ENCODE measurements around the gene PDZD2. TPM values are rescaled to one million over a fixed set of nuclear protein-coding genes. Genes with fewer than 3 reads are reported as not detected.

The PDZD2 gene
- total RNA-seq, 1 donor from 2014 or later = 6.7 TPM

DNA sequence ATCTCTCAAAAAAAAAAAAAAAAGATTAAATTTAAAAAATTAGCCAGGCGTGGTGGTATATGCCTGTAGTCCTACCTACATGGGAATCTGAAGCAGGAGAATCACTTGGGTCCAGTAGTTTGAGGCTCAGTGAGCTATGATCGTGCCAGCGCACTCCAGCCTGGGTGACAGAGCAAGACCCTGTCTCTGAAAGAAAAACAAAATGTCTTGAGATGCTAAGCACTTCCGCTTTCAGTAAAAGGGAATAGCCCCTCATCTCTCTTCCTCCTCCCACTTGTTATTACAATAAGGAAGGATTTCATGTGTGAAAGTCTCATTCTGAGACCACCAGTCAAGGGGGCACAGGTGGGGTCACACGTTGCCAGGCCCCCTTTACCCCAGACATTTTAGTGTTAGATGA, 455.8 kb downstream of the PDZD2 start:
- H3K27me3 ChIP-seq (ENCODE audit: control insufficient read depth, insufficient read depth, low read length) = no peaks in the 10 kb centered on the region
- no peak for TF ChIP-seq CTCF (IDR thresholded peaks at IDR 0.05; ENCODE audit: insufficient read depth, low read length, poor library complexity, severe bottlenecking)
- peaks cover 2% of the 10 kb centered on the region for H3K36me3 ChIP-seq (ENCODE audit: control insufficient read depth, insufficient read depth, low read length)
- no peak for DNase-seq (ENCODE audit: low read depth)
- H3K4me3 ChIP-seq (ENCODE audit: low read depth, low read length) = no peak overlapping the region

GRCh38 chr5:32095261-32095671, 456.3 kb downstream of the PDZD2 start:
- Histone ChIP-seq H3K27me3 (ENCODE audit: control insufficient read depth, insufficient read depth, low read length) (no peaks in the 10 kb centered on the region), H3K4me3 (ENCODE audit: low read depth, low read length) (no peak overlapping the region), H3K36me3 (ENCODE audit: control insufficient read depth, insufficient read depth, low read length) (peaks cover 3% of the 10 kb centered on the region)
- no peak for DNase-seq (ENCODE audit: low read depth)
- no peak for TF ChIP-seq CTCF (IDR thresholded peaks at IDR 0.05; ENCODE audit: insufficient read depth, low read length, poor library complexity, severe bottlenecking)

GRCh38 chr5:32096891-32097595, 458.1 kb downstream of the PDZD2 start:
- no peak overlapping the region for H3K4me3 ChIP-seq (ENCODE audit: low read depth, low read length)
- no peak for DNase-seq (ENCODE audit: low read depth)
- peaks cover 3% of the 10 kb centered on the region for H3K36me3 ChIP-seq (ENCODE audit: control insufficient read depth, insufficient read depth, low read length)
- no peak for TF ChIP-seq CTCF (IDR thresholded peaks at IDR 0.05; ENCODE audit: insufficient read depth, low read length, poor library complexity, severe bottlenecking)
- no peaks in the 10 kb centered on the region for H3K27me3 ChIP-seq (ENCODE audit: control insufficient read depth, insufficient read depth, low read length)

DNA sequence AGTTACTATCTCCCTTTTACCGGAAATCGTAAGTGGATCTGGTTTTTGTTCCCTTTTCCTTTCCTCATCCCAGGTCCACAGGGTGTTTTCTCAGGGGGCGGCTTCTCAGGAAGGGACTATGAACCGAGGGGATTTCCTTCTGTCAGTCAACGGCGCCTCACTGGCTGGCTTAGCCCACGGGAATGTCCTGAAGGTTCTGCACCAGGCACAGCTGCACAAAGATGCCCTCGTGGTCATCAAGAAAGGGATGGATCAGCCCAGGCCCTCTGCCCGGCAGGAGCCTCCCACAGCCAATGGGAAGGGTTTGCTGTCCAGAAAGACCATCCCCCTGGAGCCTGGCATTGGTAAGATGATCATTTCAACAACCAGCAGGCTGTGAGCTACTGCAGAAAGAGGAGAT, 459.4 kb downstream of the PDZD2 start:
- no peak for TF ChIP-seq CTCF (IDR thresholded peaks at IDR 0.05; ENCODE audit: insufficient read depth, low read length, poor library complexity, severe bottlenecking)
- H3K36me3 ChIP-seq (ENCODE audit: control insufficient read depth, insufficient read depth, low read length) = peaks cover 1% of the 10 kb centered on the region
- H3K4me3 ChIP-seq (ENCODE audit: low read depth, low read length) = no peak overlapping the region
- DNase-seq (ENCODE audit: low read depth) = no peak
- H3K27me3 ChIP-seq (ENCODE audit: control insufficient read depth, insufficient read depth, low read length) = no peaks in the 10 kb centered on the region

DNA sequence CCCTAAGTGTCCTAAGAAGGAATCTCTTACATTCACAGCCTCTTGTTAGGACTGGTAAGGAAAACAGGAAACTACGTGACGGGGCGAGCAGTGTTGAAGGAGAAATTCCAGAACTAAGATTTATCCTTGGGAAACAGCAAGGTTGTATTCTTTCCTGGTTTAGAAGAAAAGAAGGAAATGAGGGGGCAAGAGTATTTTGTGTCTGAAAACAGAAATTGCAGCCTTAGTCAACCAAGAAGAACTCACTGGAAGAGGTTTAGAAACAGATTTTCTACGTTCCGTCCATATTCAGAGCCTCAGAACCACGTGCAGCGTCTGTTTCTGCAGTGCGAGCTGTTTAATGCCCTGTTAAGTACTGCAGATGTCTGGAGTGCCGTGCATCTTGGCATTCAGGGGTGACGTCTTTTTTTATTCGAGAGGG, 460.0 kb downstream of the PDZD2 start:
- no peak overlapping the region for H3K4me3 ChIP-seq (ENCODE audit: low read depth, low read length)
- no peaks in the 10 kb centered on the region for H3K27me3 ChIP-seq (ENCODE audit: control insufficient read depth, insufficient read depth, low read length)
- no peak for DNase-seq (ENCODE audit: low read depth)
- peaks cover 3% of the 10 kb centered on the region for H3K36me3 ChIP-seq (ENCODE audit: control insufficient read depth, insufficient read depth, low read length)
- no peak for TF ChIP-seq CTCF (IDR thresholded peaks at IDR 0.05; ENCODE audit: insufficient read depth, low read length, poor library complexity, severe bottlenecking)

GRCh38 chr5:32099486-32100035, 460.6 kb downstream of the PDZD2 start:
- no peak for TF ChIP-seq CTCF (IDR thresholded peaks at IDR 0.05; ENCODE audit: insufficient read depth, low read length, poor library complexity, severe bottlenecking)
- Histone ChIP-seq H3K27me3 (ENCODE audit: control insufficient read depth, insufficient read depth, low read length) (no peaks in the 10 kb centered on the region), H3K36me3 (ENCODE audit: control insufficient read depth, insufficient read depth, low read length) (peaks cover 3% of the 10 kb centered on the region)

More at GRCh38 chr5:32099486-32100035, 460.6 kb downstream of the PDZD2 start:
- DNase-seq (ENCODE audit: low read depth) = no peak
- no peak overlapping the region for H3K4me3 ChIP-seq (ENCODE audit: low read depth, low read length)

All from kidney epithelial cell (primary cell).